Hepatocyte (in vitro differentiated cells): Measurements from ENCODE around the gene CTXN2.

Experiments used
- EZH2 ChIP-seq: fragments of 200-600 bp; sonication (generic); IDR thresholded peaks from 2 replicates; pipeline ENCODE4 v1.6.1; 2016; ENCODE audit warnings: antibody characterized with exemption, mild to moderate bottlenecking, borderline replicate concordance
- EZH2phosphoT487 ChIP-seq: fragments of 200-600 bp; sonication (generic); IDR thresholded peaks from one replicate; pipeline ENCODE4 v1.6.1; 2018; ENCODE audit warnings: antibody characterized with exemption, mild to moderate bottlenecking, low read depth, moderate library complexity; ENCODE audit not compliant: unreplicated experiment, severe bottlenecking
- TF ChIP-seq, protein P1 (sequence below): fragments of 200-600 bp; sonication (generic); IDR thresholded peaks from 2 replicates; pipeline ENCODE4 v1.5.1; 2016; ENCODE audit warnings: antibody characterized with exemption, mild to moderate bottlenecking; ENCODE audit not compliant: poor library complexity

DNA sequence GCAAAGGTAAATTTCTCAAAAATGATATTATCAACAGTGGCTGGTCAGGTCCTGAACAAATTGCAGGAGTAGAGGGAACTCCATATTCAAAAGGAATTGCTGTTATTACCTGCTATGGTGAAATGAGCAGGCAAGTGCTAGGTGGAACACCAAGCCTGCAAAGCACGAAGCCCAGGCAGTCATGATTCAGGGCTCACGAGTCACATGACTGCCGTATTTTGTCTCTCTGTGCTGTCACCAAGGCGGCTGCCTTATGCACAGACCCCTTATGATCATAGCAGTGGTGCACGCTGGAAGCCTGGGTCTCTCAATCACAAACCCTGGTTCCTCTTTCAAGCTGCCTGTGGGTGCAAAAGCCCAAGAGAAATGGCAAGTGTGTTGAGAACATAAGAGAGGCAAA lies 39.0 kb downstream of the CTXN2 start:
- TF ChIP-seq, protein P1, sequence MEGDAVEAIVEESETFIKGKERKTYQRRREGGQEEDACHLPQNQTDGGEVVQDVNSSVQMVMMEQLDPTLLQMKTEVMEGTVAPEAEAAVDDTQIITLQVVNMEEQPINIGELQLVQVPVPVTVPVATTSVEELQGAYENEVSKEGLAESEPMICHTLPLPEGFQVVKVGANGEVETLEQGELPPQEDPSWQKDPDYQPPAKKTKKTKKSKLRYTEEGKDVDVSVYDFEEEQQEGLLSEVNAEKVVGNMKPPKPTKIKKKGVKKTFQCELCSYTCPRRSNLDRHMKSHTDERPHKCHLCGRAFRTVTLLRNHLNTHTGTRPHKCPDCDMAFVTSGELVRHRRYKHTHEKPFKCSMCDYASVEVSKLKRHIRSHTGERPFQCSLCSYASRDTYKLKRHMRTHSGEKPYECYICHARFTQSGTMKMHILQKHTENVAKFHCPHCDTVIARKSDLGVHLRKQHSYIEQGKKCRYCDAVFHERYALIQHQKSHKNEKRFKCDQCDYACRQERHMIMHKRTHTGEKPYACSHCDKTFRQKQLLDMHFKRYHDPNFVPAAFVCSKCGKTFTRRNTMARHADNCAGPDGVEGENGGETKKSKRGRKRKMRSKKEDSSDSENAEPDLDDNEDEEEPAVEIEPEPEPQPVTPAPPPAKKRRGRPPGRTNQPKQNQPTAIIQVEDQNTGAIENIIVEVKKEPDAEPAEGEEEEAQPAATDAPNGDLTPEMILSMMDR: no peak
- no peak for TF ChIP-seq EZH2
- no peak for TF ChIP-seq EZH2phosphoT487
